HEK293 (cell line): Measurements from ENCODE around the gene GJA1.

ENCODE experiments used
- CTCF ChIA-PET: fragments of 350-600 bp; formaldehyde crosslinking; extraction: SDS; loops from one replicate; lab custom pipeline; 2021; ENCODE audit warnings: antibody characterized with exemption; lab: Yijun Ruan, JAX
- POLR2A ChIA-PET: fragments of 300-600 bp; formaldehyde crosslinking; extraction: SDS; loops from one replicate; lab custom pipeline; 2020; ENCODE audit warnings: antibody characterized with exemption, inconsistent platforms; lab: Yijun Ruan, JAX
- H3K27ac ChIP-seq: fragments of 200-500 bp; sonication (Bioruptor generic); 2 replicates; pipeline ENCODE4 v1.5.1; 2014; ENCODE audit warnings: low read depth, low read length, control low read depth, inconsistent platforms; ENCODE audit errors: extremely low read depth
- H3K36me3 ChIP-seq, 2 experiments: fragments of 200-500 bp in 1 of 2; sonication (Bioruptor generic) in 1 of 2; 1 replicate in 1 of 2; 2 replicates in 1 of 2; pipeline ENCODE4 v1.5.1; 2014 to 2017; ENCODE audit warnings: inconsistent platforms in 2 of 2, low read length in 2 of 2; ENCODE audit not compliant: control insufficient read depth in 2 of 2, insufficient read depth in 1 of 2
- H3K4me1 ChIP-seq: fragments of 200-500 bp; sonication (Bioruptor generic); 2 replicates; pipeline ENCODE4 v1.5.1; 2014; ENCODE audit warnings: mild to moderate bottlenecking, low read length, inconsistent platforms; ENCODE audit not compliant: control insufficient read depth, insufficient read depth
- H3K4me3 ChIP-seq: 2 replicates; pipeline ENCODE4 v1.5.1; 2011; ENCODE audit warnings: low read depth, mild to moderate bottlenecking, control low read depth, low read length, moderate library complexity
- H3K9me3 ChIP-seq: fragments of 200-500 bp; sonication (Bioruptor generic); 2 replicates; pipeline ENCODE4 v1.5.1; 2014; ENCODE audit warnings: low read depth, low read length, inconsistent platforms; ENCODE audit not compliant: control insufficient read depth, insufficient read depth
- KLF1 ChIP-seq: fragments of 450-650 bp; formaldehyde crosslinking; IDR thresholded peaks from 2 replicates; pipeline ENCODE4 v1.5.1; 2016; ENCODE audit warnings: missing biosample characterization, missing genetic modification characterization
- KLF10 ChIP-seq: fragments of 450-650 bp; IDR thresholded peaks from 2 replicates; pipeline ENCODE4 v1.5.1; 2018; ENCODE audit warnings: missing biosample characterization, mild to moderate bottlenecking, missing genetic modification characterization
- KLF7 ChIP-seq: fragments of 450-650 bp; formaldehyde crosslinking; IDR thresholded peaks from 2 replicates; pipeline ENCODE4 v1.5.1; 2016; ENCODE audit warnings: missing biosample characterization, missing genetic modification characterization, borderline replicate concordance
- MYNN ChIP-seq: fragments of 450-650 bp; formaldehyde crosslinking; IDR thresholded peaks from 2 replicates; pipeline ENCODE4 v1.5.1; 2016; ENCODE audit warnings: missing biosample characterization, missing genetic modification characterization, borderline replicate concordance
- PRDM2 ChIP-seq: fragments of 450-650 bp; formaldehyde crosslinking; IDR thresholded peaks from 2 replicates; pipeline ENCODE4 v1.5.1; 2016; ENCODE audit warnings: missing biosample characterization, missing genetic modification characterization, borderline replicate concordance
- PRDM6 ChIP-seq: fragments of 450-650 bp; formaldehyde crosslinking; IDR thresholded peaks from 2 replicates; pipeline ENCODE4 v1.5.1; 2017; ENCODE audit warnings: missing biosample characterization, missing genetic modification characterization
- ZNF155 ChIP-seq: fragments of 450-650 bp; formaldehyde crosslinking; IDR thresholded peaks from 2 replicates; pipeline ENCODE4 v1.5.1; 2016; ENCODE audit warnings: missing biosample characterization, missing genetic modification characterization
- ZNF211 ChIP-seq: fragments of 450-650 bp; formaldehyde crosslinking; IDR thresholded peaks from 2 replicates; pipeline ENCODE4 v1.5.1; 2016; ENCODE audit warnings: low read depth, missing biosample characterization, missing genetic modification characterization
- ZNF558 ChIP-seq: fragments of 450-650 bp; formaldehyde crosslinking; IDR thresholded peaks from 2 replicates; pipeline ENCODE4 v1.5.1; 2016; ENCODE audit warnings: missing biosample characterization, missing genetic modification characterization
- ZNF560 ChIP-seq: fragments of 450-650 bp; formaldehyde crosslinking; IDR thresholded peaks from 2 replicates; pipeline ENCODE4 v1.5.1; 2017; ENCODE audit warnings: missing biosample characterization, missing genetic modification characterization, borderline replicate concordance
- ZNF629 ChIP-seq: fragments of 450-650 bp; formaldehyde crosslinking; IDR thresholded peaks from 2 replicates; pipeline ENCODE4 v1.5.1; 2017; ENCODE audit warnings: missing biosample characterization, missing genetic modification characterization
- ZNF645 ChIP-seq: fragments of 450-650 bp; formaldehyde crosslinking; IDR thresholded peaks from 2 replicates; pipeline ENCODE4; 2016; ENCODE audit warnings: missing biosample characterization, missing genetic modification characterization
- ZNF785 ChIP-seq: fragments of 450-650 bp; formaldehyde crosslinking; IDR thresholded peaks from 2 replicates; pipeline ENCODE4 v1.5.1; 2016; ENCODE audit warnings: missing biosample characterization, missing genetic modification characterization
- ZNF830 ChIP-seq: fragments of 450-650 bp; IDR thresholded peaks from 2 replicates; pipeline ENCODE4 v1.5.0; 2018; ENCODE audit warnings: missing biosample characterization, missing genetic modification characterization, low read depth, mild to moderate bottlenecking, moderate library complexity
- ZSCAN16 ChIP-seq: fragments of 450-650 bp; formaldehyde crosslinking; IDR thresholded peaks from 2 replicates; pipeline ENCODE4 v1.5.1; 2016; ENCODE audit warnings: missing biosample characterization, missing genetic modification characterization
- TF ChIP-seq, protein P1 (sequence below): fragments of 450-650 bp; formaldehyde crosslinking; IDR thresholded peaks from 2 replicates; pipeline ENCODE4 v1.5.1; 2017; ENCODE audit warnings: missing biosample characterization, missing genetic modification characterization

Gene GJA1

DNA sequence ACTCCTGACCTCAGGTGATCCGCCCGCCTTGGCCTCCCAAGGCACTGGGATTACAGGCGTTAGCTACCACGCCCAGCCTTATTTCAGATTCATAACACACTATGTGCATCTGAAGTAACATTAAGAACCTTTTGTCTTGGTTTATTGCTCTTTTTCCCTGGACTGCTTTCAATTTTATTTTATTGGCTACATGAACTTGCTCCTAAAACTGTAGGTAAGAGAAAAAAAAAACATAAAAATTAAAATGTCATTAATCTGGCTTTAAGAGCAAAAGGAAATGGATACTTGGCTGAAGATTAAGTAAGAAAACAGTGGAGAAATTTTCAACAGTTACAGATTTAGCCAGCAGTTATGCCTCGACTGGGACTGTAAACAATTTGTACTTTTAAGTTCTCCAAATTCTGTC, 62.5 kb downstream of the GJA1 start:
- H3K36me3 ChIP-seq = no peaks in the 10 kb centered on the region
- H3K4me3 ChIP-seq = no peak overlapping the region
- POLR2A ChIA-PET = no interaction called here
- no peaks in the 10 kb centered on the region for H3K4me1 ChIP-seq
- CTCF ChIA-PET = no interaction called here
- H3K9me3 ChIP-seq = no peaks in the 10 kb centered on the region
- H3K27ac ChIP-seq = no peak overlapping the region
- TF ChIP-seq PRDM2 (tag by site-specific recombination) (no peak), ZNF645 (tag by site-specific recombination) (no peak), ZSCAN16 (tag by site-specific recombination) (no peak), ZNF211 (no peak), ZNF830 (tag by site-specific recombination) (no peak), MYNN (no peak), ZNF558 (no peak), ZNF560 (tag by site-specific recombination) (no peak), ZNF785 (tag by site-specific recombination) (no peak), KLF10 (tag by site-specific recombination) (no peak), ZNF629 (tag by site-specific recombination) (no peak), PRDM6 (tag by site-specific recombination) (peak; percentile 64), ZNF155 (tag by site-specific recombination) (no peak), KLF7 (tag by site-specific recombination) (peak; percentile 32; the same call in 1 of the 2 replicates), KLF1 (tag by site-specific recombination) (peak; percentile 49; the same call in 1 of the 2 replicates)
- TF ChIP-seq, protein P1, sequence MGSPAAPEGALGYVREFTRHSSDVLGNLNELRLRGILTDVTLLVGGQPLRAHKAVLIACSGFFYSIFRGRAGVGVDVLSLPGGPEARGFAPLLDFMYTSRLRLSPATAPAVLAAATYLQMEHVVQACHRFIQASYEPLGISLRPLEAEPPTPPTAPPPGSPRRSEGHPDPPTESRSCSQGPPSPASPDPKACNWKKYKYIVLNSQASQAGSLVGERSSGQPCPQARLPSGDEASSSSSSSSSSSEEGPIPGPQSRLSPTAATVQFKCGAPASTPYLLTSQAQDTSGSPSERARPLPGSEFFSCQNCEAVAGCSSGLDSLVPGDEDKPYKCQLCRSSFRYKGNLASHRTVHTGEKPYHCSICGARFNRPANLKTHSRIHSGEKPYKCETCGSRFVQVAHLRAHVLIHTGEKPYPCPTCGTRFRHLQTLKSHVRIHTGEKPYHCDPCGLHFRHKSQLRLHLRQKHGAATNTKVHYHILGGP (tag by site-specific recombination) = no peak
